Measurements from ENCODE around the gene RCBTB2. TPM values are rescaled to one million over a fixed set of nuclear protein-coding genes. Genes with fewer than 3 reads are reported as not detected.
A peak's percentile ranks its signal among the peaks of the same experiment; 100 is the strongest.
"Not testable (repeated sequence)": the region's sequence is repeated elsewhere in the genome, so short reads cannot be mapped to it uniquely, and the experiment has no call there.

Gene RCBTB2
- total RNA-seq, 2 experiments from 2014 or later, result 31.0 to 31.5 TPM

GRCh38 chr13:48483575-48483974, 49.3 kb downstream of the RCBTB2 start:
- H3K36me3 Mint-ChIP-seq (ENCODE audit: low read depth), result peaks cover 69% of the 10 kb centered on the region
- peaks cover 36% of the 10 kb centered on the region for H3K4me1 Mint-ChIP-seq (ENCODE audit: low read depth)
- ChIA-PET POLR2A (no interaction called here), CTCF (no interaction called here)
- no peak overlapping the region for H3K27ac Mint-ChIP-seq
- DNase-seq, result no peak
- no peaks in the 10 kb centered on the region for H3K27me3 Mint-ChIP-seq (ENCODE audit: low read depth)
- H3K9me3 Mint-ChIP-seq (ENCODE audit: insufficient read depth), result peaks cover 8% of the 10 kb centered on the region
- ATAC-seq, result no peak
- no peak overlapping the region for H3K4me3 Mint-ChIP-seq

- Mint-ChIP-seq H3K4me1 (ENCODE audit: low read depth) (peaks cover 10% of the 10 kb centered on the region), H3K27me3 (ENCODE audit: low read depth) (no peaks in the 10 kb centered on the region), H3K4me3 (no peak overlapping the region), H3K36me3 (ENCODE audit: low read depth) (peaks cover 80% of the 10 kb centered on the region), H3K9me3 (ENCODE audit: insufficient read depth) (no peaks in the 10 kb centered on the region), H3K27ac (no peak overlapping the region)
- ChIA-PET POLR2A (no interaction called here), CTCF (interaction anchor here (1.3 kb wide), 1 partner anchor 102 kb away, joined by 3 read pairs; no protein-coding TSS in a partner anchor)
- DNase-seq, result no peak
- ATAC-seq, result no peak
These were observed 54.5 kb downstream of the RCBTB2 start for GRCh38 chr13:48478391-48478790.

- no peak for ATAC-seq
- H3K27me3 Mint-ChIP-seq (ENCODE audit: low read depth), result no peaks in the 10 kb centered on the region
- peaks cover 7% of the 10 kb centered on the region for H3K4me1 Mint-ChIP-seq (ENCODE audit: low read depth)
- CTCF ChIA-PET, result interaction anchor here (0.9 kb wide), 1 partner anchor 350 kb away, joined by 3 read pairs; no protein-coding TSS in a partner anchor
- no peak overlapping the region for H3K4me3 Mint-ChIP-seq
- H3K9me3 Mint-ChIP-seq (ENCODE audit: insufficient read depth), result no peaks in the 10 kb centered on the region
- H3K27ac Mint-ChIP-seq, result no peak overlapping the region
- H3K36me3 Mint-ChIP-seq (ENCODE audit: low read depth), result peaks cover 75% of the 10 kb centered on the region
- no peak for DNase-seq
- POLR2A ChIA-PET, result no interaction called here
These were observed 55.6 kb downstream of the RCBTB2 start for GRCh38 chr13:48477191-48477855.

- no peak overlapping the region for H3K4me3 Mint-ChIP-seq
- no peaks in the 10 kb centered on the region for H3K27me3 Mint-ChIP-seq (ENCODE audit: low read depth)
- POLR2A ChIA-PET, result no interaction called here
- peaks cover 7% of the 10 kb centered on the region for H3K4me1 Mint-ChIP-seq (ENCODE audit: low read depth)
- CTCF ChIA-PET, result interaction anchor here (0.9 kb wide), 1 partner anchor 350 kb away, joined by 3 read pairs; no protein-coding TSS in a partner anchor
- H3K9me3 Mint-ChIP-seq (ENCODE audit: insufficient read depth), result no peaks in the 10 kb centered on the region
- no peak for ATAC-seq
- H3K27ac Mint-ChIP-seq, result no peak overlapping the region
- DNase-seq, result no peak
- peaks cover 77% of the 10 kb centered on the region for H3K36me3 Mint-ChIP-seq (ENCODE audit: low read depth)
These were observed 56.2 kb downstream of the RCBTB2 start for GRCh38 chr13:48476686-48477085.

- H3K4me3 Mint-ChIP-seq, result no peak overlapping the region
- peaks cover 7% of the 10 kb centered on the region for H3K4me1 Mint-ChIP-seq (ENCODE audit: low read depth)
- no peak for DNase-seq
- H3K27ac Mint-ChIP-seq, result no peak overlapping the region
- no peaks in the 10 kb centered on the region for H3K27me3 Mint-ChIP-seq (ENCODE audit: low read depth)
- no peak for ATAC-seq
- H3K36me3 Mint-ChIP-seq (ENCODE audit: low read depth), result peaks cover 76% of the 10 kb centered on the region
- POLR2A ChIA-PET, result no interaction called here
- CTCF ChIA-PET, result no interaction called here
- no peaks in the 10 kb centered on the region for H3K9me3 Mint-ChIP-seq (ENCODE audit: insufficient read depth)
These were observed 56.7 kb downstream of the RCBTB2 start for GRCh38 chr13:48476215-48476614.

GRCh38 chr13:48475230-48475629, 57.6 kb downstream of the RCBTB2 start:
- no peak overlapping the region for H3K4me3 Mint-ChIP-seq
- H3K4me1 Mint-ChIP-seq (ENCODE audit: low read depth), result peaks cover 7% of the 10 kb centered on the region
- H3K9me3 Mint-ChIP-seq (ENCODE audit: insufficient read depth), result no peaks in the 10 kb centered on the region
- peaks cover 70% of the 10 kb centered on the region for H3K36me3 Mint-ChIP-seq (ENCODE audit: low read depth)
- no peaks in the 10 kb centered on the region for H3K27me3 Mint-ChIP-seq (ENCODE audit: low read depth)
- ATAC-seq (no peak), DNase-seq (no peak)
- ChIA-PET POLR2A (interaction anchor here (1.3 kb wide), 1 partner anchor 17 kb away, joined by 3 read pairs; no protein-coding TSS in a partner anchor), CTCF (interaction anchor here (1.4 kb wide), 1 partner anchor 14 kb away, joined by 3 read pairs; no protein-coding TSS in a partner anchor)
- no peak overlapping the region for H3K27ac Mint-ChIP-seq

GRCh38 chr13:48457578-48458242, 75.2 kb downstream of the RCBTB2 start:
- Mint-ChIP-seq H3K27ac (no peak overlapping the region), H3K4me3 (no peak overlapping the region), H3K4me1 (ENCODE audit: low read depth) (peaks cover 10% of the 10 kb centered on the region), H3K9me3 (ENCODE audit: insufficient read depth) (peaks cover 4% of the 10 kb centered on the region), H3K36me3 (ENCODE audit: low read depth) (peaks cover 77% of the 10 kb centered on the region), H3K27me3 (ENCODE audit: low read depth) (no peaks in the 10 kb centered on the region)
- no peak for ATAC-seq
- CTCF ChIA-PET, result no interaction called here
- DNase-seq, result no peak
- POLR2A ChIA-PET, result interaction anchor here (0.7 kb wide), 1 partner anchor 78 kb away, joined by 3 read pairs; no protein-coding TSS in a partner anchor

GRCh38 chr13:48456546-48456945, 76.3 kb downstream of the RCBTB2 start:
- no peak overlapping the region for H3K4me3 Mint-ChIP-seq
- H3K9me3 Mint-ChIP-seq (ENCODE audit: insufficient read depth), result peaks cover 15% of the 10 kb centered on the region
- CTCF ChIA-PET, result no interaction called here
- DNase-seq, result no peak
- POLR2A ChIA-PET, result no interaction called here
- no peak for ATAC-seq
- peaks cover 81% of the 10 kb centered on the region for H3K36me3 Mint-ChIP-seq (ENCODE audit: low read depth)
- peaks cover 19% of the 10 kb centered on the region for H3K4me1 Mint-ChIP-seq (ENCODE audit: low read depth)
- H3K27me3 Mint-ChIP-seq (ENCODE audit: low read depth), result no peaks in the 10 kb centered on the region
- no peak overlapping the region for H3K27ac Mint-ChIP-seq

- POLR2A ChIA-PET, CTCF ChIA-PET: not testable (repeated sequence)
These were observed 81.7 kb downstream of the RCBTB2 start for GRCh38 chr13:48451196-48451595.

GRCh38 chr13:48449656-48450055, 83.2 kb downstream of the RCBTB2 start:
- Mint-ChIP-seq H3K4me1 (ENCODE audit: low read depth) (peaks cover 58% of the 10 kb centered on the region), H3K27me3 (ENCODE audit: low read depth) (no peaks in the 10 kb centered on the region), H3K9me3 (ENCODE audit: insufficient read depth) (peaks cover 32% of the 10 kb centered on the region), H3K36me3 (ENCODE audit: low read depth) (peaks cover 70% of the 10 kb centered on the region), H3K27ac (peak overlapping the region; percentile 81), H3K4me3 (peak overlapping the region; percentile 58)
- ATAC-seq (no peak), DNase-seq (no peak)
- ChIA-PET POLR2A (no interaction called here), CTCF (interaction anchor here (1.2 kb wide), 1 partner anchor 56 kb away, joined by 3 read pairs; no protein-coding TSS in a partner anchor)

More at GRCh38 chr13:48451196-48451595, 81.7 kb downstream of the RCBTB2 start:
- H3K36me3 Mint-ChIP-seq (ENCODE audit: low read depth), result peaks cover 80% of the 10 kb centered on the region
- DNase-seq; H3K27me3 Mint-ChIP-seq (ENCODE audit: low read depth); H3K4me3 Mint-ChIP-seq; H3K27ac Mint-ChIP-seq; ATAC-seq: not testable (repeated sequence)
- H3K4me1 Mint-ChIP-seq (ENCODE audit: low read depth), result peaks cover 58% of the 10 kb centered on the region
- peaks cover 32% of the 10 kb centered on the region for H3K9me3 Mint-ChIP-seq (ENCODE audit: insufficient read depth)

GRCh38 chr13:48448959-48449614, 83.8 kb downstream of the RCBTB2 start:
- POLR2A ChIA-PET, result no interaction called here
- Mint-ChIP-seq H3K4me1 (ENCODE audit: low read depth) (peaks cover 64% of the 10 kb centered on the region), H3K9me3 (ENCODE audit: insufficient read depth) (peaks cover 32% of the 10 kb centered on the region), H3K36me3 (ENCODE audit: low read depth) (peaks cover 70% of the 10 kb centered on the region), H3K27me3 (ENCODE audit: low read depth) (no peaks in the 10 kb centered on the region), H3K27ac (peak overlapping the region; percentile 81), H3K4me3 (peak overlapping the region; percentile 58)
- CTCF ChIA-PET, result interaction anchor here (1.1 to 1.5 kb wide), 3 partner anchors 19 to 113 kb away, joined by 3 read pairs; no protein-coding TSS in a partner anchor
- DNase-seq (peak; percentile 52), ATAC-seq (peak; percentile 50)

Measured in activated CD8-positive, alpha-beta T cell treated with anti-CD3 and anti-CD28 coated beads, Interleukin-2, amount 10 ng/mL, durations not matched to agents 7 days and 5 days (primary cell).